Right renal pelvis (tissue), 4 donors: ENCODE measurements around the gene PTGS2. TPM values are rescaled to one million over a fixed set of nuclear protein-coding genes. Genes with fewer than 3 reads are reported as not detected.
A peak's percentile ranks its signal among the peaks of the same experiment; 100 is the strongest.

ENCODE experiments used
- DNase-seq, 4 donors: peaks; one replicate each; pipeline ENCODE4 v3.0.0-alpha.2; 2013; ENCODE audit warnings: low read depth in 4 of 4, low spot score in 3 of 4, missing footprints in 1 of 4
- polyA plus RNA-seq, 4 donors: library from polyadenylated mRNA; unstranded; fragments of 120-200 nt; gene quantifications; one replicate each; pipeline ENCODE4 v1.2.1, GENCODE V29; 2013; ENCODE audit not compliant: insufficient read length in 4 of 4

Gene PTGS2
- 1 to 10 TPM; 1.1 to 2.4 (median 1.2) TPM for polyA plus RNA-seq

DNA sequence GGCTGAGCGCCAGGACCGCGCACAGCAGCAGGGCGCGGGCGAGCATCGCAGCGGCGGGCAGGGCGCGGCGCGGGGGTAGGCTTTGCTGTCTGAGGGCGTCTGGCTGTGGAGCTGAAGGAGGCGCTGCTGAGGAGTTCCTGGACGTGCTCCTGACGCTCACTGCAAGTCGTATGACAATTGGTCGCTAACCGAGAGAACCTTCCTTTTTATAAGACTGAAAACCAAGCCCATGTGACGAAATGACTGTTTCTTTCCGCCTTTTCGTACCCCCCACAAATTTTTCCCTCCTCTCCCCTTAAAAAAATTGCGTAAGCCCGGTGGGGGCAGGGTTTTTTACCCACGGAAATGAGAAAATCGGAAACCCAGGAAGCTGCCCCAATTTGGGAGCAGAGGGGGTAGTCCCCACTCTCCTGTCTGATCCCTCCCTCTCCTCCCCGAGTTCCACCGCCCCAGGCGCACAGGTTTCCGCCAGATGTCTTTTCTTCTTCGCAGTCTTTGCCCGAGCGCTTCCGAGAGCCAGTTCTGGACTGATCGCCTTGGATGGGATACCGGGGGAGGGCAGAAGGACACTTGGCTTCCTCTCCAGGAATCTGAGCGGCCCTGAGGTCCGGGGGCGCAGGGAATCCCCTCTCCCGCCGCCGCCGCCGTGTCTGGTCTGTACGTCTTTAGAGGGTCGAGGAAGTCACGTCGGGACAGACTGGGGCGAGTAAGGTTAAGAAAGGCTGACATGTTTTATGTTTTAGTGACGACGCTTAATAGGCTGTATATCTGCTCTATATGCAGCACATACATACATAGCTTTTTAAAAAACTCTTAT, at the start of gene PTGS2:
PTGS2 (minus strand) TSS at position 179 of the 817 bp plus-strand sequence; CDS start at position 46, 133 bp downstream.
- DNase-seq = peak; percentile 23 to 50 (median 36)

DNA sequence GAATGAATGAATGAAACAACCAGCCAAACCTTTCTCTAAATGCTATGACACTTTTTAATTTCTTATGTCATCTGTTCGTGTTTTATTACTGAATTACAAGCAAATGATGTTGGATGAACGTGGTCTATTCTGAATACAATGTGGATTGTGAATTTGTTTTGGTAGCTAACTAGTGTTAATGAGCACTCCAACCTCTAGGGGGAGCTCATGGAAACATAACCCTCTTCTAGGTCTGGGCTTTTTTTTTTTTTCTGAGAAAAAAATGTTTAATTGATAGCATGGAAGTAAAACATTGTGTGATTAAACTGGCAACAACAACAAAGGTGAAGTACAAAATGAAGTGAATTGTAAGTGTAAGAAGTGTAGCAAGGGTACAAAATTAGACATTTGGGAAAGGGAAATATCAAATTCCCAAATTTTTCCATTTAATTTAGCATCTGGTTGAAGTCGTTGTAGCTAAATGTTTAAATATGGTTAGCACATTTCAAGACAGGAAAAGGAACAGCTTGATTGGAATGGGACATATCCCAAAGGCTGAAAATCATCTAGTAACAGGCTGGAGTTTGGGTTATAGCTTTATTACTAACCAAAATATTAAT, 42.6 kb upstream of the PTGS2 start:
- no peak for DNase-seq

DNA sequence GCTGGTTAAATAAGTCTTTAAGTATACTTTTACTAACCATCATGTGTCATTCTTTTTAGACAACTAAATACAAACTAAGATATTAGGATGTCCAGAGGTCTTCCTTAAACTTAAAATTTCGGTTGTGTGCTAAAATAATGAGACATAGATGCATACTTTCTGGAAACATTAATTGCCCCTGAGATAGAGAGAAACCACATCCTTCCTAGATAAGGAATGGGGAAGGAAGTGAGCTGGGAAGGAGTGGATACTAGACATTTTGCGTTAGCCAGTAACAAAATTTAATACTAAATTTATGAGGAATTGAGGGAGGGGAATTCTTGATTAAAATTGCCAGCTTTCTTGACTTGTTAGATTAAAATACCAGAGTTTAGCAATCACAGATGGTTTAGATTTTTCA, 37.1 kb upstream of the PTGS2 start:
- no peak for DNase-seq

DNA sequence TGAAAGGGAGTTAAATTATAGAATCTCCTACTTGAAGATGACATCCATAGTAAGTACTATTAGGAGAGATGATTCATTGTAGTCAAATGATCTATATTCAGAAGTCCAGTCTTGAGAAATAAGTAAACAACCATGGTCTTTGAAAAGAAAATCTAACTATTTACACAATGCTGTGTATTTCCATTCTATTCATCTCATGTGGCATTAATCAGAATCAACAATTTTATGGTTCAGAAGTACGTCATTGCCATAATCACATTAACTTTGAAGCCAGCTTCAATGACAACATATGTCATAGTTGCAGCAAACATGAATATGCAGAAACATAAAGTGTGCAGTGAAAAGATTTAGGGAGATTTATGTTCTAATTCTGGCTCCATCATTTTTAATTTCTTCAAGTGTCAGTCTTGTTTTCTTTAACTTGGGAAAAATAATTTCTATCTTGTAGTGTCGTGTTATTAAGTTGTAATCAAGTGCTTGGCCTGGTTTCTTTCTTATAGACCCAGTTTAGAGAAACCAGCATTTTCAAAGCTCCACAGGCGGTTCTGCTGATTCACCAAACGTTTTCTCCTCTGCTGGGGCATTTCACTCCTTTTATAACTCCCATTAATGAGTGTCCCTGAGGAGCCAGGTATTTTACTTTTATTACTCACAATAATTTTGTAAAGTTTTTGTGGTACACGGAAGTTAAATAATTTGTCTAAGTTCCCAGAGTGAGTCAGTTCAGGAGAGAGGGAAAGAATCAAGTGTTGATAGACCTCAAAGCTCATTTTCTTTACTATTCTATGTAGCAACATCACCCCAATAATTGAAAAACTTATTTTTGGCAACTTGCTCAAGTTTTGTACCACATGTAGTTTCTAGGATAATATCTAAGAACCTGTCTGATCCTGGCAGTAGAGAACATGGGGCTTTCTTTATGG, 35.9 kb upstream of the PTGS2 start:
- DNase-seq = no peak

DNA sequence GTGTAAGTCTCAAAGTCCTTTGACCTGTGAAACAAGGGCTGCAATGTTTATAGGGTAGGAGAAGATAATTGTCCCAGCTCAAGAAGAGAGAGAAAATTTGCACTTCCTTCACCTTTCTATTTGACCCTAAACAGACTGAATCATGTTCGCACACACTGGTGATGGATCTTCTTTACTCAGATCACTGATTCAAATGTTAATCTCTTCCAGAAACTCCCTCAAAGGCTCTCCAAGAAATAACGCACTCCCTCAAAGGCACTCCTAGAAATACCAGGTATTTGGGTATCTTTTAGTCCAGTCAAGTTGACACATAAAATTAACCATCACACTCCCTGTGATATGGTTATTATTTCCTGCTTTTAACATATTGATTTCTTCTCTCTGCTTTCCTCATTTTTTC, 30.5 kb upstream of the PTGS2 start:
- DNase-seq = no peak

DNA sequence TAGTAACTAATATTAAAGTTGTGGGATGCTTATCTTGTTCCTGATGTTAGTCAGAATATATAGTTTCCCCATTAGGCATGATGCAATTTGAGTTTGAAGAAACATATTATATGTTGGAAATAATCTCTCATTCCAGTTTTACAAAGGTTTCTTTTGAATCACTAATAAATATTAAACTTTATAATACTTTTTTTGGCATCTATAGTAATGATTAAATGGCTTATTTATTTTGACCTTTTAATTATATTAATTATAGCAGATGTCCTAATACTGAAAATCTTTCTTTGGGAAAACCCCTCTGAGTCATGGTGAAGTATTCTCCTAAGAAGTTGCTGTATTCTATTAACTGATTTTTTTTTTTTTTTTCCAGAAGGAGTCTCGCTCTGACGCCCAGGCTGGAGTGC, 28.5 kb upstream of the PTGS2 start:
- no peak for DNase-seq

DNA sequence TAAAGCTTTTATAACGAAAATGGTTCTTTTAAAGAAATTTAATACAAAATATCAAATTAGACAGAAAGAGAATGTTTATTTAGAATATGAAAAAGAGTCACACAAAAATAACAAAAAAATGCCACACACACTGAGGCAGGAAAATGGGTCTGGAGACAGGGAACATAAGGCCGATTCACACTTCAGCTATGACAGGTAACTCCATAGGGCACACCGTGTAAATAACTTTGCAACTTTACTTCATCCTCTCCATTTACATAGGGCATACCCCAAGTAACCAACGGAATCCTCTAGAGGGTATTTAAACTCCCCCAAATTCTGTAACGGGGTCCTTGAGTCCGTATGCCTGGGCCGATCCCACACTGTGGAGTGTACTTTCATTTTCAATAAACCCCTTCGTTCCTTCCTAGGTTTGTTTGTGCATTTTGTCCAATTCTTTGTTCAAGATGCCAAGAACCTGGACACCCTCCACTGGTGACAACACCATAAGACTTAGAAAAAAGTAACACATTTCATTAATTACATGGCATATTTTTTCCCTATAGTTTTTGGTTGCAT, 23.1 kb upstream of the PTGS2 start:
- DNase-seq = no peak

DNA sequence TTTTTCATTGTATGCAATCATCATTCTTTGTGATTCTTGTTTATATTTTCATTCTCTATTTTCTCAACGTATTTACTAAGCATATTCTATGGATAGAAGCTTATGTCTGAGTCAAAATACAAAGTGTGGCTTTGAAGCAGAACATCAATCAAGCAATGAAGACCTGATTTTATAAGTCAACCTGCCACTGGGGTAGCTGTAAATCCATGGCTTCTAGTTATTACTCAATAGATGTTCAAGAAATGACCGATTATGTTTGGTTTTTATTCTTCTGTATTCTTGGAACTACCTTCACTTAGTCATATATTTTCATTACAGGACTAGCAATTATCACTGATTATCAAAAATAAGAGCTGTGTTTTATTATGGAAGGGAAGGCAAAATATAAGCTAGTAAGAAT, 20.5 kb upstream of the PTGS2 start:
- no peak for DNase-seq

DNA sequence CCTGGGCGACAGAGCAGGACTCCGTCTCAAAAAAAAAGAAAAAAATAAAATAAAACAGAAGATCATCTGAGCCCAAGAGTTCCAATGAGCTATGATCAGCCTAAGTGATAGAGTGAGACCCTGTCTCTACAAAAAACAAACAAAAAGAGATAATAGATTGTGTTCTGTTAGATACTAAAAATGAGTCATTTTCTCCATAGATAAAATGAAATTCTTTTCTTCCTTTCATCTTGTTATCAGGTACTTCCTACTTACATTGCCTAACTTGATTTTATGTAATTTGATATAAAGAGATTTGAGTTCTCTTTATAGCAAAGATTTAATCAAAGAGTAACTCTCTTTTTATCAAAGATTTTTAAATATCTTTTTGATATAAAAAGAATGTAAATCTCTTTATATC, 19.3 kb upstream of the PTGS2 start:
- DNase-seq = no peak

DNA sequence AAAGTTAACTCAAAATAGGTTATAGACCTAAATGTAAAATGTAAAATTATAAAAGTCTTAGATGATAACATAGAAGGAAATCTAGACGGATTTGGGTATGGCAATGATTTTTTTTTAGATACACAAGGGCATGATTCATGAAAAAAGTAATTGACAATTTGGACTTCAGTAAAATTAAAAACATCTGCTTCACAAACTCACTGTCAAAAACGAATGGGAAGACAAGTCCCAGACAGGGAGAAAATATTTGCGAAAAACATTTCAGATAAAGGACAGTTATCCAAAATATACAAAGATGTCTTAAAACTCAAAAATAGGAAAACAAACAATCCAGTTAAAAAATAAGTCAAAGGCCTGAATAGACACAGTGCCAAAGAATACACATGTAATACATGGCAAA, 9.7 kb upstream of the PTGS2 start:
- DNase-seq = no peak

DNA sequence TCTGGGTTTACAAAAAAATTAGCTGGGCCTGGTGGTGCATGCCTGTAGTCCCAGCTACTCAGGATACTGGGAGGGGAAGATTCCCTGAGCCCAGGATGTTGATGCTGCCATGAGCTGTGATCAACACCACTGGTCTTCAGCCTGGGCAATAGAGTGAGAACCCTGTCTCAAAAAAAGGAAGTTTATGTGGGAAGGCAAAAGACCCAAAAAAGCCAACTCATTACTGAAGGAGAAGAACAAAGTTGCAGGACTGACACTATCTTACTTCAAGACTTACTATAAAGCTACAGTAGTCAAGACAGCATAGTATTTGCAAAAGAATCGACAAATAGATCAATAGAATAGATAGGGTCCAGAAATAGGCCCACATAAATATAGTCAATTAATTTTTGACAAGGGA, 9.2 kb upstream of the PTGS2 start:
- no peak for DNase-seq

DNA sequence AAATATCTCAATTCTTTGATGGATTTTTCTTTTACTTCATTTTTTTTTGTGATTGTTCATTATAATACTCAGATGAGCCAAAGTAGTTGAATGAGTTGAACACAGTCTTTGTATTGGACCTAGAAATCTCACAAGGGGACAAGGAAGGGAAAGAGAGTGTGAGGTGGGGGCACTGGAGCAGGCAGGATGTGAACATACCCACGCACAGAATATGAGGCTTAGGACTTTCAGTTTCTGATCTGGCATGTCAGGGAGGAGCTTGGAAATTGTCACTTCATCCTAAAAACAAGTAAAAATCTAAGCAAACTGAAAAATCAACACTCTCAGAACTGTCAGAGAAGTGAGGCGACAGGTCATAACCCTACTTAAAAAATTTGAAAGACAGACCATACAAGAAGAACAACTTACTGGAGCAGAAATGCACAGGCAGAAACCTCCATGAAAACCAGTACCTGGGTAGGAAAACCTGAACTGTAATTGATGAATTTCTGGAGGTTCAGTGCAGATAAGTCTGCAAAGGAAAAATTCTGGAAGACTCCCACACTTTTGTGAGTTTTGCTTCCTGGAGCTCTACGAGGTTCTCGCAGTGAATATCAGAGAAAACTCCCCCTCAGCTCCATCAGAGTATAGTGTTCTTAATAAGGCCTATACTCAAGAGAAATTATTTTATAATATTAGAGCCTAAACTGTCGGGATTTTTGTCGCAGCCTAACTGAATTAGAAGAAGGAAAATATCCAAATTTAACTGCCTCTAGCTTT, 3.6 kb upstream of the PTGS2 start:
- DNase-seq = no peak

DNA sequence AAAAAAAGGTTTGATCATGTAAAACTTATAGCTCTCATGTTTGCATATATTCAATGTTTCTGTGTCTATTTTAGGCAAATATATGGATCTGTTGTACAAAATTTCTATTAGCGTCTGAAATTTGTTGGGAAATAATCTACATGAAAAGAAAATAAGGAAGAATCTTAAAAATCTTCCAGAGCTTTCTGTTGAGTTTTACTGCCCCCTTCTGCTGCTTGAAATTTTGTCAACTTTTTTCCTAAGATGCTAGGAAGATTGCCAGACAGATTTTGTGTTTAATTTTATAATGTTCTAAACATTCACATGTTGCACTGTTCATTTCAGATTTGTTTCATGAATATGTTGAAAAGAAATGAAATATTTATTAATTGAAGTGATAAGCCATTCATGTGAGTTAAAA, 2.5 kb upstream of the PTGS2 start:
- no peak for DNase-seq

DNA sequence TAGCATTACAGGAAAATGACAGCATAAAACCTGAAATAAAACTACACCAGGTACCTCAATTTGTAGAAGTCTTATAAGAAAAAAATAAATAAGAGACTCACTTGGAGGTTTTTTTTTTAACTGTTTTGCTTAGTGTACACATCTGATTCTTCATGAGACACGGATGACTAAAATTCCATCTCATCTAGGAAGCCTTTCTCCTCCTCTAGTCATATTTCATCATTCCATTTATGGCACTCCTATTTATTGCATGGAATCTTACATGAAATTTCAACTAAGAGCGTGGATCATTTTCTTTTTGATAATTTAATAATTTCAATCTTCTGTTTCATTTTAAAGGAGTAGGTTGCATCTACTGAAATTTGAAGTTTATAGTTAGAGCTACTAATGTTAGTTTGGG, 1.6 kb upstream of the PTGS2 start:
- DNase-seq = no peak

DNA sequence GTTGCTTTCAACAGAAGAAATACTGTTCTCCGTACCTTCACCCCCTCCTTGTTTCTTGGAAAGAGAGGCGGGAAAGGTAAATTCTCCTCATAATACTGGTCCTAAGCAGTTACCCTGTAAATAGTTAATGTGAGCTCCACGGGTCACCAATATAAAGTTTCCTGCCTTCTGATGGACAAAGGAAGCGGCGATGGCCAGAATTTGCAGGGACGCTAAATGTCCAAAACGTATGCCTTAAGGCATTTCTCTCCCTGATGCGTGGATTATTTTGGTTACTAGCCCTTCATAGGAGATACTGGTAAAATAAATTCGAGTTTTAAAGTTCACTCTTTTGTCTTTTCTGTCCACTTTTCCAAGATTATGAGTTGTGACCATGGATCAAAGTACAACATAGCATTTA, 898 bp upstream of the PTGS2 start:
- no peak for DNase-seq

DNA sequence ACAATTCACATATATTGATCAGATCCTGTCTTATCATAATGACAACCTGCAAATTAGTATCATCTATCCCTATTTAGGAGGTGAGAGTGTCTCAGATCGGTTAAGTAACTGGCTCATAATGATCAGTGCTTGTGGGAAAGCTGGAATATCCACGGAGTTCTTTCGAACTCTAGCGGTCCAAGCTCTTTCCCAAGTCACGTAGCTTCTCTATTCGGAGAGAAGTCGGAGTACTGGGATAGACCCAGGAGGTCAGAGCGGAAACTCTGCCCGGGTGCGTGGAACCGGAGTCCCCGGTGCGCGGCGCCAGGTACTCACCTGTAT, 339 bp downstream of the PTGS2 start:
- DNase-seq = no peak

DNA sequence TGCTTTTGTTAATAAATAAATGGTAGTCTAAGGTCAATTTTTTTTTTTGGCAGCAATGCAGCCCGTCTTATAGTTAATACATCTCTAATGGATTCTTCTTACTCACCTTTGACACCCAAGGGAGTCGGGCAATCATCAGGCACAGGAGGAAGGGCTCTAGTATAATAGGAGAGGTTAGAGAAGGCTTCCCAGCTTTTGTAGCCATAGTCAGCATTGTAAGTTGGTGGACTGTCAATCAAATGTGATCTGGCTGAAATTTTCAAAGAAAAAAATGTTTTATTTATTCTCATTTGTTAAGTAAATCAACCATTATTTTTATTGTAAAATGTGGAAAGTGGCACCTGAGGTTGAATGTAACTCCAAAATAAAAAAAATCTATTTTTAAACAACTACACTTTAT, 2.1 kb downstream of the PTGS2 start:
- DNase-seq = no peak

DNA sequence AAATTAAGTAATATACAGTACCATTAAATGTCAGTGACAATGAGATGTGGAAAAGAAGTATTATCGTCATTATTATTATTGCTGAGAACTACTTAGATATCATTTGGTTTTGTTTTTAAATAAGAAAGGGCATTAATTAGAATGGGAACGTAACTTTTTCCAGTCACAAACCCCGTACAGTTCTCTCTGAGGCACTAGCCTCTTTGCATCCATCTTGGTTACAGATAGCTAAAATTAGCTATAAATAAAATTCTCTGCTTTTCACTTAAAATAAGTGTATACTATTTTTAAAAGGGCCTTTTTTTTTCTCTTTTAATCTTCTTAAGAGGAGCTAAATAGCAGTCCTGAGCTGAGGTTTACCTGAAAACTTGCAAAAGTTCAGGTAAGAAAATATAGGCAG, 7.6 kb downstream of the PTGS2 start:
- DNase-seq = no peak

DNA sequence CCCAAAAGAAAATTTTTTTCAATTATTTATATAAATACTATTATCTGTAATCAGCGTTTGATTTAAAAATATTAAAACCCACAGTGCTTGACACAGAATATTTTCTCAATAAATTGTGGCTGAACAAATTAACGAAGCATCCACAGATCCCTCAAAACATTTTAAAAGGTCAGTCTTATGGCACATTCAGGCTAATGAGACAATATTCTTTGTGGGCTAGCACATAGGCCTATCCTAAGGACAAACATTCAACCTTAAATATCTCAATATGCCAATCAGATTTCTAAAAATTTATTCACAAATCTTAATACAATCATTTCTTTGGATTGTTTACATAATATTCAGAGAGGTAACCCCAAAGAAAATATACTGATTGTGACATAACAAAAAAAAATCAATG, 8.1 kb downstream of the PTGS2 start:
- no peak for DNase-seq

DNA sequence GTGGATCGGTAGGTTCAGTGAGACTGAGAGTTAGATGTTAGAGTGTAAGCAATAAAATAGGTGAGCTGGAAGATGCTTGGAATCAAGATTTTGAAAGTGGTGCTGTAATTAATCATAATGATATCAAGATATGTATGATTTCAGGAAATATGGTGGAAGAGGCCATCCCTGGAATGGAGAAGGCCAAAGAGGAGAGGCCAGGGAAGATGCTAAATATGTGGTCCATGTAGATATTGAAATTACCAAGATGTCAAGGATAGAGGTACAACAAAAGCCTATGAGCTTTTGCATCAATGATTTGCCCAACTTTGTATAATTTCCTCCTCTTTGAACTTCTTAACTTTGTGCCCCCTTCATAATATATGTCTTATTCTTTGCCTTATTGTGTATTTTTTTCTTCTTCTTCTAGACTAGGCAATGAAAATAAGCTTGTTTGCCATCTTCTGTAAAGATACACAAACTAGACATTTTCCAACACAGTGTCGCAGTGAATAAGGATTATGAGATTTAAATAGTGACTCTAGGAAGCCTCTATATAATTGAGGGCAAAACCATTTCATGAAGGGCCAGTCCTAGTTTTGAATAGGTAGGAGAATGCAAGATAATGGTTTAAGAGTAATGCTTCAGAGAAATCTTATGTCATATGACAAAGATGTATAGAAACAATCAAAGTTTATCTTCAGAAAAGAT, 8.9 kb downstream of the PTGS2 start:
- DNase-seq = no peak
